Neural cell (in vitro differentiated cells): ENCODE measurements around the gene SGMS2. TPM values are rescaled to one million over a fixed set of nuclear protein-coding genes. Genes with fewer than 3 reads are reported as not detected.

Experiments used
- H2AFZ ChIP-seq: fragments of 200-600, 300-800 bp; sonication (generic), shearing (Covaris generic); 2 replicates; pipeline ENCODE4 v1.6.0; 2014; ENCODE audit warnings: low read depth, mild to moderate bottlenecking, antibody characterized with exemption, low read length, moderate library complexity
- H3F3A ChIP-seq: fragments of 200-600 bp; shearing (Covaris generic); 2 replicates; pipeline ENCODE4 v1.6.1; 2016; ENCODE audit warnings: mild to moderate bottlenecking, moderate library complexity, mixed read lengths, antibody characterized with exemption, low read length; ENCODE audit not compliant: insufficient read depth, poor library complexity, severe bottlenecking
- H3K27ac ChIP-seq: fragments of 200-600, 300-800 bp; sonication (generic), shearing (Covaris generic); 2 replicates; pipeline ENCODE4 v1.5.1; 2014; ENCODE audit warnings: mild to moderate bottlenecking, low read length, moderate library complexity
- H3K27me3 ChIP-seq: fragments of 300-800, 200-600 bp; sonication (generic), shearing (Covaris generic); 2 replicates; pipeline ENCODE4 v1.6.0; 2014; ENCODE audit warnings: mild to moderate bottlenecking, low read depth, low read length, moderate library complexity; ENCODE audit not compliant: insufficient read depth
- H3K36me3 ChIP-seq: fragments of 300-800, 200-600 bp; sonication (generic), shearing (Covaris generic); 2 replicates; pipeline ENCODE4 v1.5.1; 2014; ENCODE audit warnings: mild to moderate bottlenecking, antibody characterized with exemption, low read length, moderate library complexity; ENCODE audit not compliant: insufficient read depth
- H3K4me2 ChIP-seq: fragments of 300-800, 200-600 bp; sonication (generic), shearing (Covaris generic); 2 replicates; pipeline ENCODE4 v1.6.0; 2014; ENCODE audit warnings: mild to moderate bottlenecking, low read length
- H3K4me3 ChIP-seq: fragments of 300-800, 200-600 bp; sonication (generic), shearing (Covaris generic); 2 replicates; pipeline ENCODE4 v1.5.1; 2014; ENCODE audit warnings: mild to moderate bottlenecking, low read length, moderate library complexity
- H3K79me2 ChIP-seq: fragments of 200-600 bp; shearing (Covaris generic); replicated peaks from 2 replicates; pipeline ENCODE4 v1.6.0; 2014; ENCODE audit warnings: mild to moderate bottlenecking, low read length, moderate library complexity; ENCODE audit not compliant: insufficient read depth
- H3K9ac ChIP-seq: fragments of 300-800, 200-600 bp; sonication (generic), shearing (Covaris generic); 2 replicates; pipeline ENCODE4 v1.6.1; 2016; ENCODE audit warnings: mild to moderate bottlenecking, low read length, mixed read lengths
- H3K9me2 ChIP-seq: fragments of 200-600 bp; shearing (Covaris generic); 2 replicates; pipeline ENCODE4 v1.6.1; 2016; ENCODE audit warnings: mild to moderate bottlenecking, low read length, mixed read lengths; ENCODE audit not compliant: insufficient read depth
- H3K9me3 ChIP-seq: fragments of 200-600, 300-800 bp; sonication (generic), shearing (Covaris generic); 2 replicates; pipeline ENCODE4 v1.6.1; 2016; ENCODE audit warnings: mild to moderate bottlenecking, mixed run types, low read length, moderate library complexity, mixed read lengths
- H4K20me1 ChIP-seq: fragments of 200-600 bp; shearing (Covaris generic); 2 replicates; pipeline ENCODE4 v1.6.1; 2016; ENCODE audit warnings: mild to moderate bottlenecking, mixed run types; ENCODE audit not compliant: insufficient read depth
- EP300 ChIP-seq: fragments of 450-650 bp; conservative IDR thresholded peaks from 2 replicates; pipeline ENCODE4 v1.6.1; 2014; ENCODE audit warnings: antibody characterized with exemption, mild to moderate bottlenecking, moderate library complexity; ENCODE audit not compliant: poor library complexity, severe bottlenecking
- EZH2 ChIP-seq: fragments of 200-600, 300-800 bp; shearing (Covaris generic), sonication (generic); IDR thresholded peaks from 2 replicates; pipeline ENCODE4 v1.6.1; 2014; ENCODE audit warnings: antibody characterized with exemption, low read length, borderline replicate concordance, mild to moderate bottlenecking; ENCODE audit not compliant: insufficient read depth, poor library complexity, severe bottlenecking
- MXI1 ChIP-seq: fragments of 450-650 bp; conservative IDR thresholded peaks from 2 replicates; pipeline ENCODE4 v1.6.1; 2014; ENCODE audit warnings: antibody characterized with exemption, mild to moderate bottlenecking; ENCODE audit not compliant: poor library complexity, severe bottlenecking
- POLR2AphosphoS5 ChIP-seq: IDR thresholded peaks from 2 replicates; pipeline ENCODE4 v1.6.1; 2012
- RAD21 ChIP-seq: fragments of 450-650 bp; conservative IDR thresholded peaks from 2 replicates; pipeline ENCODE4 v1.6.1; 2014; ENCODE audit warnings: antibody characterized with exemption, mild to moderate bottlenecking, moderate library complexity
- SMC3 ChIP-seq: fragments of 450-650 bp; conservative IDR thresholded peaks from 2 replicates; pipeline ENCODE4 v1.6.1; 2014; ENCODE audit warnings: antibody characterized with exemption, mild to moderate bottlenecking, moderate library complexity; ENCODE audit not compliant: poor library complexity
- TAF1 ChIP-seq: IDR thresholded peaks from 2 replicates; pipeline ENCODE4 v1.6.1; 2012; ENCODE audit warnings: low read depth
- polyA plus RNA-seq: library from polyadenylated mRNA; depleted of rRNA; stranded (reverse); fragments of >200 nt; gene quantifications from 2 replicates; pipeline ENCODE4 v1.2.3, GENCODE V29; 2014
- TF ChIP-seq, protein P1 (sequence below): IDR thresholded peaks from 2 replicates; pipeline ENCODE4 v1.6.1; 2012; ENCODE audit warnings: borderline replicate concordance
- TF ChIP-seq, protein P2 (sequence below): fragments of 450-650 bp; IDR thresholded peaks from 2 replicates; pipeline ENCODE4 v1.5.1; 2014; ENCODE audit warnings: antibody characterized with exemption, mild to moderate bottlenecking, moderate library complexity; ENCODE audit not compliant: poor library complexity, severe bottlenecking

Gene SGMS2
- polyA plus RNA-seq, 1 donor from 2014 or later = 0.15 TPM

DNA sequence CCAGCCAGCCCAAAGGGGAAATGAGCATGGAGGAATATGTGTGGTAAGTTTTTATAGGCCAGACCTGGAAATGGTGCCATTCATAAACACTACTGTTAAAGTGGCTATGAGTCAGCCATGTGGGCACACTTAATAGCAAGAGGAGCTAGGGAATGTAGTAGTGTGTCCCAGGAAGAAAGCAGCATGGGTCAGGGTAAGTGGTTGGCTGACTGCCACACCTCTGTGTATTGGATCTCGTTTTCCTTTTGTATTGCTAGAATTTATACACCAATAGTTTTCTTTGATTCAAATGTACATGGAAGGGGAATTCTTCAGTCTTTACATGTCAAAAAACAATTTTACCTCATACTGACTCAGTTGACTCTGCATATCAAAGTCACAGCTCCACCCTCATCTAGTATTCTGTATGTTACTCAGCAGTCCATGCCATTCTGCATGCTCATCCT lies 22.9 kb upstream of the SGMS2 start:
- no peak overlapping the region for H2AFZ ChIP-seq
- no peaks in the 10 kb centered on the region for H3K79me2 ChIP-seq
- H3K9me3 ChIP-seq = no peaks in the 10 kb centered on the region
- no peaks in the 10 kb centered on the region for H3K9me2 ChIP-seq
- H3F3A ChIP-seq = no peaks in the 10 kb centered on the region
- no peaks in the 10 kb centered on the region for H4K20me1 ChIP-seq
- TF ChIP-seq, protein P1, sequence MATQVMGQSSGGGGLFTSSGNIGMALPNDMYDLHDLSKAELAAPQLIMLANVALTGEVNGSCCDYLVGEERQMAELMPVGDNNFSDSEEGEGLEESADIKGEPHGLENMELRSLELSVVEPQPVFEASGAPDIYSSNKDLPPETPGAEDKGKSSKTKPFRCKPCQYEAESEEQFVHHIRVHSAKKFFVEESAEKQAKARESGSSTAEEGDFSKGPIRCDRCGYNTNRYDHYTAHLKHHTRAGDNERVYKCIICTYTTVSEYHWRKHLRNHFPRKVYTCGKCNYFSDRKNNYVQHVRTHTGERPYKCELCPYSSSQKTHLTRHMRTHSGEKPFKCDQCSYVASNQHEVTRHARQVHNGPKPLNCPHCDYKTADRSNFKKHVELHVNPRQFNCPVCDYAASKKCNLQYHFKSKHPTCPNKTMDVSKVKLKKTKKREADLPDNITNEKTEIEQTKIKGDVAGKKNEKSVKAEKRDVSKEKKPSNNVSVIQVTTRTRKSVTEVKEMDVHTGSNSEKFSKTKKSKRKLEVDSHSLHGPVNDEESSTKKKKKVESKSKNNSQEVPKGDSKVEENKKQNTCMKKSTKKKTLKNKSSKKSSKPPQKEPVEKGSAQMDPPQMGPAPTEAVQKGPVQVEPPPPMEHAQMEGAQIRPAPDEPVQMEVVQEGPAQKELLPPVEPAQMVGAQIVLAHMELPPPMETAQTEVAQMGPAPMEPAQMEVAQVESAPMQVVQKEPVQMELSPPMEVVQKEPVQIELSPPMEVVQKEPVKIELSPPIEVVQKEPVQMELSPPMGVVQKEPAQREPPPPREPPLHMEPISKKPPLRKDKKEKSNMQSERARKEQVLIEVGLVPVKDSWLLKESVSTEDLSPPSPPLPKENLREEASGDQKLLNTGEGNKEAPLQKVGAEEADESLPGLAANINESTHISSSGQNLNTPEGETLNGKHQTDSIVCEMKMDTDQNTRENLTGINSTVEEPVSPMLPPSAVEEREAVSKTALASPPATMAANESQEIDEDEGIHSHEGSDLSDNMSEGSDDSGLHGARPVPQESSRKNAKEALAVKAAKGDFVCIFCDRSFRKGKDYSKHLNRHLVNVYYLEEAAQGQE = no peak
- TF ChIP-seq TAF1 (no peak), RAD21 (no peak), EP300 (no peak), SMC3 (no peak), EZH2 (no peak), POLR2AphosphoS5 (no peak), MXI1 (no peak)
- TF ChIP-seq, protein P2, sequence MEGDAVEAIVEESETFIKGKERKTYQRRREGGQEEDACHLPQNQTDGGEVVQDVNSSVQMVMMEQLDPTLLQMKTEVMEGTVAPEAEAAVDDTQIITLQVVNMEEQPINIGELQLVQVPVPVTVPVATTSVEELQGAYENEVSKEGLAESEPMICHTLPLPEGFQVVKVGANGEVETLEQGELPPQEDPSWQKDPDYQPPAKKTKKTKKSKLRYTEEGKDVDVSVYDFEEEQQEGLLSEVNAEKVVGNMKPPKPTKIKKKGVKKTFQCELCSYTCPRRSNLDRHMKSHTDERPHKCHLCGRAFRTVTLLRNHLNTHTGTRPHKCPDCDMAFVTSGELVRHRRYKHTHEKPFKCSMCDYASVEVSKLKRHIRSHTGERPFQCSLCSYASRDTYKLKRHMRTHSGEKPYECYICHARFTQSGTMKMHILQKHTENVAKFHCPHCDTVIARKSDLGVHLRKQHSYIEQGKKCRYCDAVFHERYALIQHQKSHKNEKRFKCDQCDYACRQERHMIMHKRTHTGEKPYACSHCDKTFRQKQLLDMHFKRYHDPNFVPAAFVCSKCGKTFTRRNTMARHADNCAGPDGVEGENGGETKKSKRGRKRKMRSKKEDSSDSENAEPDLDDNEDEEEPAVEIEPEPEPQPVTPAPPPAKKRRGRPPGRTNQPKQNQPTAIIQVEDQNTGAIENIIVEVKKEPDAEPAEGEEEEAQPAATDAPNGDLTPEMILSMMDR = no peak
- H3K4me2 ChIP-seq = no peak overlapping the region
- H3K36me3 ChIP-seq = no peaks in the 10 kb centered on the region
- no peak overlapping the region for H3K9ac ChIP-seq
- no peaks in the 10 kb centered on the region for H3K27me3 ChIP-seq
- no peak overlapping the region for H3K4me3 ChIP-seq
- H3K27ac ChIP-seq = no peak overlapping the region

DNA sequence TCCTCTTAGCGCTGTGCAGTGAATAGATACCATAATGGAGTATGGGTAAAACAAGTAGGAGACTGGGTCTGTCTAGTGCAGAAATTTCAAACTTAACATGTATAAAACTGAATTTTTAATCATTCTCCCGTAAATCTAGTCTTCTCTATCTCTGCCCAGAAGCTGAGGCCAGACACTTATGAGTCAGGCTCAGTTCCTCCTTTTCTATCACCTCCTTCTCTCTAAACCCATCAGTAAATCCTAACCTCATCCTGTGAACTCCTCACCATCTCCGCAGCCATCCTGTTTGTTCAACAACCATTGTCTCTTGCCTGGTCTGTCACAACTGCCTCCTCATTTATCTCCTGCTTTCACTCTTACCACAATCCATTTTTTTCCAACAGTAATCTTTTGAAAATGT lies 19.8 kb upstream of the SGMS2 start:
- no peaks in the 10 kb centered on the region for H3F3A ChIP-seq
- no peak overlapping the region for H3K4me2 ChIP-seq
- H3K27ac ChIP-seq = no peak overlapping the region
- no peaks in the 10 kb centered on the region for H4K20me1 ChIP-seq
- H3K79me2 ChIP-seq = no peaks in the 10 kb centered on the region
- no peaks in the 10 kb centered on the region for H3K36me3 ChIP-seq
- H3K9ac ChIP-seq = no peak overlapping the region
- H3K9me2 ChIP-seq = no peaks in the 10 kb centered on the region
- no peak overlapping the region for H2AFZ ChIP-seq
- no peaks in the 10 kb centered on the region for H3K9me3 ChIP-seq
- no peaks in the 10 kb centered on the region for H3K27me3 ChIP-seq
- H3K4me3 ChIP-seq = no peak overlapping the region
- TF ChIP-seq RAD21 (no peak), TAF1 (no peak), SMC3 (no peak), EP300 (no peak), POLR2AphosphoS5 (no peak), MXI1 (no peak), EZH2 (no peak)
- TF ChIP-seq, protein P1 = no peak
- TF ChIP-seq, protein P2 = no peak
